GM12864 (cell line): ENCODE data around the gene MMS22L.

Experiments
- DNase-seq: peaks from one replicate; pipeline ENCODE4 v3.0.0-alpha.2; 2011; ENCODE audit warnings: low read depth
- H3K4me3 ChIP-seq: 2 replicates; pipeline ENCODE4 v1.5.1; 2011; ENCODE audit warnings: mild to moderate bottlenecking, low read depth, low read length, control low read depth
- TF ChIP-seq, protein P1 (sequence below): IDR thresholded peaks from 2 replicates; pipeline ENCODE4 v1.5.1; 2011; ENCODE audit warnings: low read depth, mild to moderate bottlenecking, moderate library complexity, low read length, control low read depth, inconsistent platforms; ENCODE audit errors: missing control alignments

Gene MMS22L

DNA sequence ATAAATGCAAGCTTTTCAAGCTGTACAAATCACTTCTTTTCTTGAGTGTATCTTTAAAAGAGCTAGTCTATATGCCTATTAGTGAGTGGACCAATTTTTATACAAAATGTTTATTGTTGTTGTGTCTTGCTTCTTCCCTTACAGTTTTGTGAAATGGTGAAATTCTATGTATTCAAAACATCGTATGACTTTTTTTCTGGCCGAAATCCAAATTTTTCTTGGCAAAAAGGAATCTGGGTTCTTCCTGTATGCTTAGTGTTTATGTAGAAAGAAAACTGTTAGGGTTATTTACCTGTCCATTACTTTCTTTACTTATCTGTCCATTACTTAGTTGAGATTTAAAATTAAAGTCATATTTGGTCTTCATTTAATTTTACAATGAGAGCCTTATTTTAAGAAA lies 153.9 kb downstream of the MMS22L start:
- TF ChIP-seq, protein P1, sequence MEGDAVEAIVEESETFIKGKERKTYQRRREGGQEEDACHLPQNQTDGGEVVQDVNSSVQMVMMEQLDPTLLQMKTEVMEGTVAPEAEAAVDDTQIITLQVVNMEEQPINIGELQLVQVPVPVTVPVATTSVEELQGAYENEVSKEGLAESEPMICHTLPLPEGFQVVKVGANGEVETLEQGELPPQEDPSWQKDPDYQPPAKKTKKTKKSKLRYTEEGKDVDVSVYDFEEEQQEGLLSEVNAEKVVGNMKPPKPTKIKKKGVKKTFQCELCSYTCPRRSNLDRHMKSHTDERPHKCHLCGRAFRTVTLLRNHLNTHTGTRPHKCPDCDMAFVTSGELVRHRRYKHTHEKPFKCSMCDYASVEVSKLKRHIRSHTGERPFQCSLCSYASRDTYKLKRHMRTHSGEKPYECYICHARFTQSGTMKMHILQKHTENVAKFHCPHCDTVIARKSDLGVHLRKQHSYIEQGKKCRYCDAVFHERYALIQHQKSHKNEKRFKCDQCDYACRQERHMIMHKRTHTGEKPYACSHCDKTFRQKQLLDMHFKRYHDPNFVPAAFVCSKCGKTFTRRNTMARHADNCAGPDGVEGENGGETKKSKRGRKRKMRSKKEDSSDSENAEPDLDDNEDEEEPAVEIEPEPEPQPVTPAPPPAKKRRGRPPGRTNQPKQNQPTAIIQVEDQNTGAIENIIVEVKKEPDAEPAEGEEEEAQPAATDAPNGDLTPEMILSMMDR, result no peak
- no peak overlapping the region for H3K4me3 ChIP-seq
- DNase-seq, result no peak

DNA sequence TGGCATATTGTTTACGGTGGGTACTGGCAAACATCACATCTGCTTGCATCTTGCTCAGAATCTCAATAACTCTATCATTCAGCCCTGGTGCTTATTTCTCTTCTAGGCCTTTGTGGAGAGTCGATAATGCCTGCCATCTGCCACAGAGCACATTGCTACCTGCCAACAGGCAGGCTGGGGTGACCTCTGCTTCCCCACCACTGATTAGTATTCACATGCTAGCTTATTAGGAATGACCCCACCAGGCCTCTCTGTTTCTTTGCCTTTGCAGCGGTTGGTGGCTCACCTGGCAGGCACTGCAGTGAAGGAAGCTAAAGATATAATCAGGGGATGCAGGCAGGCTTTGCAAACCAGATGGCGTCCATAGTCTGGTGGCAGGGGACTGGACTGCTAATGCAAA lies 154.5 kb downstream of the MMS22L start:
- DNase-seq, result no peak
- no peak overlapping the region for H3K4me3 ChIP-seq
- TF ChIP-seq, protein P1, result no peak

DNA sequence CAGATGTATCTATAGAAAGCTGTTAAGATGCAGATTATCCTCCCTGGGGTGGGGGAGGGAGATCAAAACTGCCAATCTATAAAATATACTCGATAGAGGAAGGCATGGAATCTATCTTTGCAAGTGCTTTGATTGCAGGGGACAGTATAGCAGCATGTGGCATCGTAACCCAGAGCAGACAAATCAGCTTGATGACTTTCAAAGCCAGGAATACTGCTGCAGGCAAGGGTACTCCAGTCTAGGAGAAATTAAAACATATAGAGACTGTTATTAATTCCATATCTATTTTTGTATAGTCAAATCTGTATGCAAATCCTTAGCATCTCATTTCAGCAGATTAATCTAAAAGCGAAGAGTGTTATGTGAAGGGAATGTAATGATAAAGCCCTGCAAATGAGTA lies 159.4 kb downstream of the MMS22L start:
- no peak overlapping the region for H3K4me3 ChIP-seq
- DNase-seq, result no peak
- TF ChIP-seq, protein P1, result no peak

DNA sequence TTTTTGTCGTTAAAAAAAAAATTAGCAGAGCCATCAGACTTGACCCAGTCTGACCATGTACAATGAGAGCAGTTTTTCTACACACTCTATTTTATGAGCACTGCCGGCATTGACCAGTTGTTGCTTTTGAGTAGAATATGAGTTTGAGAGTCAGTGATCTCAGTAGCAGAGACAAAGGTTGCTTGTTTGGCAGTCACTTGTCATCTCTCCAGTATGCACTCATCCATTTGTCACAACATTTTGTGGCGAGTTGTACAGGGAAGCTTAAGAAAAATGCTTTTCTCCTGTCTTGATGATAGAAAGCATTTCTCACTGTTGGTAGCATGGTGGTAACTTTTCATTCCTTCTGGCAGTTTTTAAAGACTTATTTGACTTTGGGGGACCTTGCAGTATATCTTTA lies 159.9 kb downstream of the MMS22L start:
- H3K4me3 ChIP-seq, result no peak overlapping the region
- TF ChIP-seq, protein P1, result no peak
- no peak for DNase-seq

DNA sequence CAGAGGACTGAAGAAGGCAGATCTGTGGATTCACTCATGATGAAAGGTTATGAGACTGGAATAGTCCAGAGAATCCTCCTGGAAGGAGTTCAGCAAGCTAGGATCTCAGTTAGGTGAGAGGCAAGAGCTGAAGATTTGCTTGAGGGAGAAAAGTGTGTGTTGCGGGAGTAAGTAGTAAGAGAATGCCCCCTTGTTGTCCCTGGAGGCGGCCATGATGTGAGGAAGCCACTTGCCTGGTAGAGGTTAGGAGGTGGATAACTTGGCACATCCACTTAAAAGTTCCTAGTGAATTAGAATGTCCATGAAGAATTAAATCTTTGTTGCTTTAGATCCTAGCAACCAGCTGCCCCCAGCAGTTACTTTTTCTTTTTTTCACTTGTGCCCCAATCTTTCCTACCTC lies 162.5 kb downstream of the MMS22L start:
- TF ChIP-seq, protein P1, result no peak
- no peak overlapping the region for H3K4me3 ChIP-seq
- DNase-seq, result no peak

DNA sequence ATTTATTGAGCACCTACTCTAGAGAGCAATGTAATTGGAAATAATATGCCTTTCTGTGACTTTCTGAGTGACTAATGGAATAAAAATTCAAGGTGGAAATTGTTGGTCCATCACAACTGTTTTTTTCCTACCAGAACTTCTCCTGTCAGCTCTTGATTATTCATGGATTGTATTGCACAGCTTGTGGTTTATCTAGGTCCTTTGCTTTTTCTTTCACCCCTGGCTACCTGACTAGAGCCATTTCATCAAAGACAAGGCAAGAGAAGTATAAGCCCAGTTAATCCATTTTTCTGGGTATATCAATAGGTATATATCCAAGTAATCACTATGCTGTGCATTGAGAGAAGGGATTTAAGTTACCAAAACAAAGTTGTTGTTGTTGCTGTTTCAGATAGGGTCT lies 168.4 kb downstream of the MMS22L start:
- DNase-seq, result no peak
- TF ChIP-seq, protein P1, result no peak
- H3K4me3 ChIP-seq, result no peak overlapping the region

DNA sequence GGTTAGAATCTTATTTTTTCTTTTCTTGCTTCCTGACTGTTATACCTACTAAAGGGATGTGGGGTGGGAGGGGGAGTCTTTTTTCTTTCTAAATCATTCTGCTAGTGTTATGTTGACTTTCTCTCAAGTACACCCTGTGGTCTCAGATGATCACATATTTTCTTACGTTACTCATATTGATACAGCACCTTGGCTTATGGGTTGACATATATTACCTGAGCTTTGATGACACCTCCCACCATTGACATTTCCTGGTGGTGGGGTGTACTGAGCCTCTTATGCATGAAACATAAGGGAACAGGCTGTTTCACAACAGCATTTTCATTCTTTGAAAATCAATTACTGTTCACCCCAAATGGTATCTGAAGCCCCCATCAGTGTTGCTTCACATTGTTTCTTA lies 169.8 kb downstream of the MMS22L start:
- TF ChIP-seq, protein P1, result no peak
- H3K4me3 ChIP-seq, result no peak overlapping the region
- DNase-seq, result no peak
